GM19463 (cell line): ENCODE data around the gene SMOC2.

Experiments
- ATAC-seq: cut with Tn5 transposase; IDR thresholded peaks from one replicate; pipeline ENCODE4 v1.9.1; 2021; ENCODE audit warnings: mild to moderate bottlenecking, moderate library complexity; ENCODE audit not compliant: unreplicated experiment

The SMOC2 gene

GRCh38 chr6:168513766-168514165 lies 72.8 kb downstream of the SMOC2 start:
- no peak for ATAC-seq

GRCh38 chr6:168514216-168514615 lies 73.2 kb downstream of the SMOC2 start:
- no peak for ATAC-seq

- ATAC-seq = no peak
Measured at GRCh38 chr6:168515376-168515775, 74.4 kb downstream of the SMOC2 start.

GRCh38 chr6:168516944-168517741 lies 76.2 kb downstream of the SMOC2 start:
- no peak for ATAC-seq

GRCh38 chr6:168517742-168518347 lies 76.9 kb downstream of the SMOC2 start:
- no peak for ATAC-seq

GRCh38 chr6:168518348-168518745 lies 77.4 kb downstream of the SMOC2 start:
- no peak for ATAC-seq

GRCh38 chr6:168518867-168519266 lies 77.9 kb downstream of the SMOC2 start:
- no peak for ATAC-seq

GRCh38 chr6:168520233-168520632 lies 79.2 kb downstream of the SMOC2 start:
- ATAC-seq = no peak

- ATAC-seq = no peak
Measured at GRCh38 chr6:168524571-168525001, 83.6 kb downstream of the SMOC2 start.

GRCh38 chr6:168525114-168525513 lies 84.1 kb downstream of the SMOC2 start:
- ATAC-seq = no peak

- no peak for ATAC-seq
Measured at GRCh38 chr6:168525926-168526630, 85.1 kb downstream of the SMOC2 start.

- no peak for ATAC-seq
Measured at GRCh38 chr6:168526841-168527281, 85.9 kb downstream of the SMOC2 start.

GRCh38 chr6:168527451-168528210 lies 86.6 kb downstream of the SMOC2 start:
- ATAC-seq = no peak

- no peak for ATAC-seq
Measured at GRCh38 chr6:168528474-168529095, 87.6 kb downstream of the SMOC2 start.

GRCh38 chr6:168529214-168529613 lies 88.2 kb downstream of the SMOC2 start:
- ATAC-seq = no peak

- no peak for ATAC-seq
Measured at GRCh38 chr6:168530653-168531071, 89.7 kb downstream of the SMOC2 start.

GRCh38 chr6:168532070-168532469 lies 91.1 kb downstream of the SMOC2 start:
- no peak for ATAC-seq

GRCh38 chr6:168533414-168533813 lies 92.4 kb downstream of the SMOC2 start:
- ATAC-seq = no peak

- no peak for ATAC-seq
Measured at GRCh38 chr6:168534265-168534664, 93.3 kb downstream of the SMOC2 start.

- ATAC-seq = no peak
Measured at GRCh38 chr6:168535711-168536110, 94.7 kb downstream of the SMOC2 start.

GRCh38 chr6:168536196-168536595 lies 95.2 kb downstream of the SMOC2 start:
- no peak for ATAC-seq
